Suprapubic skin (tissue), 4 donors: ENCODE results near the gene TMPRSS13. TPM values are rescaled to one million over a fixed set of nuclear protein-coding genes. Genes with fewer than 3 reads are reported as not detected.

Experiments used
- DNase-seq, 2 donors: peaks; one replicate each; pipeline ENCODE4 v3.0.0-alpha.2; 2019; ENCODE audit warnings: low spot score in 2 of 2
- H3K27ac ChIP-seq: fragments of 200-600 bp; sonication (generic); one replicate; pipeline ENCODE4 v1.5.1; 2019
- H3K27me3 ChIP-seq: fragments of 200-600 bp; sonication (generic); one replicate; pipeline ENCODE4 v1.5.1; 2019
- H3K36me3 ChIP-seq: fragments of 200-600 bp; sonication (generic); one replicate; pipeline ENCODE4 v1.5.1; 2019
- H3K4me1 ChIP-seq: fragments of 200-600 bp; sonication (generic); one replicate; pipeline ENCODE4 v1.5.1; 2019
- H3K4me3 ChIP-seq: fragments of 200-600 bp; sonication (generic); one replicate; pipeline ENCODE4 v1.5.1; 2019; ENCODE audit warnings: mild to moderate bottlenecking
- H3K9me3 ChIP-seq: fragments of 200-600 bp; sonication (generic); one replicate; pipeline ENCODE4 v1.5.1; 2019
- EP300 ChIP-seq: sonication (generic); formaldehyde crosslinking; IDR thresholded peaks from one replicate; pipeline ENCODE4 v1.6.1; 2017; ENCODE audit warnings: antibody characterized with exemption
- POLR2A ChIP-seq, 2 donors: fragments of 450-650 bp; IDR thresholded peaks; one replicate each; pipeline ENCODE4 v1.6.1; 2017; ENCODE audit warnings: antibody characterized with exemption in 2 of 2, mild to moderate bottlenecking in 2 of 2, moderate library complexity in 2 of 2
- POLR2AphosphoS5 ChIP-seq, 3 donors: sonication (generic); formaldehyde crosslinking; IDR thresholded peaks; one replicate each; pipeline ENCODE4 v1.6.1; 2017; ENCODE audit warnings: antibody characterized with exemption in 3 of 3
- WGBS: methylation state at CpG from one replicate; pipeline ENCODE4 v1.1.5; 2018; 5-methylcytosine and 5-hydroxymethylcytosine counted together
- total RNA-seq, 4 donors: library from RNA; depleted of rRNA; stranded (reverse); fragments of >200 nt; gene quantifications; one replicate each; pipeline ENCODE4 v1.1.0, GENCODE V29; 2016
- TF ChIP-seq, protein P1 (sequence below), 2 donors: fragments of 200-600 bp in 1 of 2; fragments of 450-650 bp in 1 of 2; sonication (generic) in 1 of 2; IDR thresholded peaks; one replicate each; pipeline ENCODE4 v1.5.1; 2016 to 2019; ENCODE audit warnings: antibody characterized with exemption in 2 of 2, mild to moderate bottlenecking in 1 of 2, moderate library complexity in 1 of 2

Gene TMPRSS13
- total RNA-seq, 4 donors from 2014 or later: 24.7 to 92.0 (median 73.1) TPM

DNA sequence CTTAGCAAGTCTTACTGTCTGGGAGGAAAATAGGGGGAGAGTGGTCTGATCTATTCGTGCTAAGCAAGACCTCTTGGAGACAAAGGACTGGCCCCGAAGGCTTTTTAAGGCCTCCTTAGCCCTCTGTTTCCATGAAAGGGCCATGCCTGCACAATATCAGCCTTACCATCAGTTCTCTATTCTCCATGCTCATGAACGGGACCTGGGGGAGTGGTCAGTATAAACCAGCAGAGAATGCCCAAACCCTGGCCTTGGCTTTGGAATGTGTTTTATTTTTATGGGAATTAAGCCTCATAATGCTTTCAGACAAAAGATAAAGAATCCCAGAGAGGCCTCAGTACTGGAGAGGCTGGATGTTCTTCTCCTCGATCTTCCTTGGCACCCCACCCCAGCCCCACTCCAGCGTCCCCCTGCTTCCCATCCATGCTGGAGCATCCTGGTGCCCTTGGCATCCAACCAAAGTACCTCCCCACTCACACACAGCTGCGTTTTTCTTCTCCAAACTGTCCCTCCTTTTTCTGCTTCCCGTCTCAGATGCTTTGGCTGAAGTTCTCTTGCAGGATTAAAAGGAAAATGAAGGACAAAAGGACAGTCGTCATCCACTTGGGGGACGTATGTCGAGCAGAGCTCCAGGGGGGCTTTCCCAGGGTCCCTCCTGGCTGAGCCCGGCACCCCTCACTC, 71.3 kb downstream of the TMPRSS13 start:
- no peak for DNase-seq
- WGBS: 73% methylated on average over 11 of the region's 11 CpGs
- H3K4me1 ChIP-seq: peaks cover 10% of the 10 kb centered on the region

DNA sequence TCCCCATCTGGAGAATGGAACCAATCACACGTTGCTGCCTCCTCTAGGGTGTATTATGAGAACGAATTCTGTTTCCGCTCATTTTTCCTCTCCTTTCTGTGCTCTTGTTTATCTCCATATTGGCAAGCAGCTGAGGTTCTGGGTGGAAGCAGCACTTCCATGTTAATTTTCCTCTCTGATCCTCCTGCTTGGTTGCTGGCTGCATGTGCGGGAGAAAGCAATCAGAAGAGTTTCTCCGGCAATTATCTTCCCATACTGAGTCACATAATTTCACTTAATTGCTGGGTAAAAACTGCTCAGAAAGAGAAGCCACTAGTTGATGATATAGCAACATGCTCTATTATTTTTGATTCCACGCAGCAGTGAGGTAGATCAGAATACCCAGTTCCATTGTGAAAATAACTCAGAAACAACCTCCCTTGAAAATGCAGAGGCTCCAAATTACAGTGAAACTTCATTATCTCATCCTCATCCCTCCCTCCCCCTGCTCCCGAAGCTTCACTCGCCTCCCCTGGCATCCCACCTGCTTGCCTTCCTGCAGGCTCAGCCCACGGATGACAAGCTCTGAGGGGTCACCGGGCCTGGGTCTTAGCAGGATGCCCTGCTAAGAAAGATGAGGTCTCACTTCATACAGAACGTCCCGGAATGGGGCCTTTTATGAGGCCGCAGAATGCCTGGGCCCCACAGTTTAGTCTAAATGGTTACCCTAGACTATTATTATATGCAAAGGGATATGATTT, 73.1 kb downstream of the TMPRSS13 start:
- no peak for TF ChIP-seq EP300
- no peak for TF ChIP-seq POLR2A (IDR thresholded peaks at IDR 0.05)
- Histone ChIP-seq H3K4me1 (peaks cover 1% of the 10 kb centered on the region), H3K27ac (no peak overlapping the region), H3K9me3 (peaks cover 12% of the 10 kb centered on the region), H3K36me3 (no peaks in the 10 kb centered on the region), H3K27me3 (no peaks in the 10 kb centered on the region), H3K4me3 (no peak overlapping the region)
- 92% methylated on average over 13 of the region's 13 CpGs for WGBS
- peak in 1 of 2 donors; percentile 28 for DNase-seq

More for the DNA sequence above, 71.3 kb downstream of the TMPRSS13 start:
- Histone ChIP-seq H3K36me3 (no peaks in the 10 kb centered on the region), H3K27me3 (no peaks in the 10 kb centered on the region), H3K4me3 (no peak overlapping the region), H3K27ac (no peak overlapping the region), H3K9me3 (peaks cover 4% of the 10 kb centered on the region)
- TF ChIP-seq POLR2A (IDR thresholded peaks at IDR 0.05) (no peak), EP300 (no peak), POLR2AphosphoS5 (IDR thresholded peaks at IDR 0.05) (no peak)
- TF ChIP-seq, protein P1, sequence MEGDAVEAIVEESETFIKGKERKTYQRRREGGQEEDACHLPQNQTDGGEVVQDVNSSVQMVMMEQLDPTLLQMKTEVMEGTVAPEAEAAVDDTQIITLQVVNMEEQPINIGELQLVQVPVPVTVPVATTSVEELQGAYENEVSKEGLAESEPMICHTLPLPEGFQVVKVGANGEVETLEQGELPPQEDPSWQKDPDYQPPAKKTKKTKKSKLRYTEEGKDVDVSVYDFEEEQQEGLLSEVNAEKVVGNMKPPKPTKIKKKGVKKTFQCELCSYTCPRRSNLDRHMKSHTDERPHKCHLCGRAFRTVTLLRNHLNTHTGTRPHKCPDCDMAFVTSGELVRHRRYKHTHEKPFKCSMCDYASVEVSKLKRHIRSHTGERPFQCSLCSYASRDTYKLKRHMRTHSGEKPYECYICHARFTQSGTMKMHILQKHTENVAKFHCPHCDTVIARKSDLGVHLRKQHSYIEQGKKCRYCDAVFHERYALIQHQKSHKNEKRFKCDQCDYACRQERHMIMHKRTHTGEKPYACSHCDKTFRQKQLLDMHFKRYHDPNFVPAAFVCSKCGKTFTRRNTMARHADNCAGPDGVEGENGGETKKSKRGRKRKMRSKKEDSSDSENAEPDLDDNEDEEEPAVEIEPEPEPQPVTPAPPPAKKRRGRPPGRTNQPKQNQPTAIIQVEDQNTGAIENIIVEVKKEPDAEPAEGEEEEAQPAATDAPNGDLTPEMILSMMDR (IDR thresholded peaks at IDR 0.05): no peak

DNA sequence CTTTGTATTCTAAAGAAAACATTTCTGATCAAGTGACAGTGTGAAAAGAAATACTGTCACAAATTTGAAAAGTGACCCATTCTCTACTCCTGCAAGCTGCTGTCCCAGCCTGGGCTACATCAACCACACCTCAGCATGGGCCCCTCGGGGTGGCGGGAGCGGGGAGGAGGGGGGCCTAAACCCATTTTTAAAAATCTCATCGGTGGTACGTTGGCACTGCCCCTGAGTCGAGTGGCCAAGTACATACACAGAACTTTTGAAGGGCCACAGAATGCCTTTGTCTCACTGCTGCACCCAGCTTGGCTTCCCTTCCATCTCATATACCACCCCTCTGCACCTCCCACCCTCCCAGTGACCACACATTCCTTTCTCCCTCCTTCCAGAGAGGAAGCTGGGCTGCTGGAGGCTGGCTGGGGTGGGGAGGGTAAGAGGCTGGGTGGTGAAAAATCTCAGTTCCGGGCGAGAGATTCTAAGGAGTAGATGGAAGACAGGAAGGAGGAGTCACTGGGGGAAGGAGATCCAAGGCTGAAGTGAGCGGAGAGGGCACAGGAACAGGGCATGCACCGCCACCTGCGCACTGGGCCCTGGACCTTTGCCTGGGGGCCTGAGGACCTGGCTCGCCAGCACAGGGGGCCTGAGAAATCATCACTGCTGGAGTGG, 73.9 kb downstream of the TMPRSS13 start:
- Histone ChIP-seq H3K4me3 (no peak overlapping the region), H3K27me3 (no peaks in the 10 kb centered on the region), H3K4me1 (no peaks in the 10 kb centered on the region), H3K27ac (no peak overlapping the region), H3K9me3 (peaks cover 12% of the 10 kb centered on the region), H3K36me3 (no peaks in the 10 kb centered on the region)
- WGBS: 70% methylated on average over 12 of the region's 12 CpGs
- peak; percentile 35 to 55 for DNase-seq
- TF ChIP-seq POLR2A (IDR thresholded peaks at IDR 0.05) (no peak), POLR2AphosphoS5 (IDR thresholded peaks at IDR 0.05) (no peak), EP300 (no peak)
- TF ChIP-seq, protein P1 (IDR thresholded peaks at IDR 0.05): no peak

DNA sequence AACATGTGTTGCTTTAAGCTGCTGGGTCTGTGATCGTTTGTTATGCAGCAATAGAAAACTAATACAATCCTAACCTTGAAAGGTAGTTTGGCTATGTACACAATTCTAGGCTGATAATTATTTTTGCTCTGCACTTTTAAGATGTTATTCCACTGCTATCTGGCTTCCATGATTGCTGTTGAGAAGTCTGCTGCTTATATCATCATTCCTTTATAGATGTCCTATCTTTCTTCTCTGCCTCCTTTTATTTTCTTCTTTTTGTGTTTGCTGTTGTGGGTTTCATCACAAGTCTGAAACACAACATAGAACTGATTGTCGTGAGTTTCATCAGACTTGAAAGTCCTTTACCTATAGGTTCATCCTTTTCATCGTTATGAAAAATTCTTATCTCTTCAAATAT, 76.9 kb downstream of the TMPRSS13 start:
- Histone ChIP-seq H3K36me3 (no peaks in the 10 kb centered on the region), H3K9me3 (peaks cover 12% of the 10 kb centered on the region), H3K4me3 (no peak overlapping the region), H3K27ac (no peak overlapping the region), H3K4me1 (no peaks in the 10 kb centered on the region), H3K27me3 (no peaks in the 10 kb centered on the region)
- TF ChIP-seq POLR2AphosphoS5 (IDR thresholded peaks at IDR 0.05): no peak
- TF ChIP-seq EP300: no peak
- TF ChIP-seq, protein P1 (IDR thresholded peaks at IDR 0.05): no peak
- TF ChIP-seq POLR2A (IDR thresholded peaks at IDR 0.05): no peak
- 62% methylated on average over 3 of the region's 3 CpGs for WGBS
- no peak for DNase-seq

DNA sequence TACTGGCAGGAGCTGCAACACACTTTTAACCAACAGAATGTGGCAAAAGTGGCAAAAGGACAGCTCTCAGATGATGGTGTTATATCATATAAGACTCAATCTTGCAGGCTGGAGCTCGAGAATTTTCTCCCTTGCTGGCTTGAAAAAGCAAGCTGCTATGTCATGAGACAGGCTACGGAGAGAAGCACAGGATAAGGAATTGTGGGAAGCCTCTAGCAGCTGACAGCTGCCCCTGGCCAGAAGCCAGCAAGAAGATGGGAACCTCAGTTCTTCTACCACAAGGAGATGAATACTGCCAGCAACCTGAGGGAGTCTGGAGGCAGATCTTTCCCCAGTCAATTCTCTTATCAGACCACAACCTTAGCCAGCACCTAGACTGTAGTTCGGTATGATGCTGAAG, 77.3 kb downstream of the TMPRSS13 start:
- Histone ChIP-seq H3K4me3 (no peak overlapping the region), H3K27ac (no peak overlapping the region), H3K36me3 (no peaks in the 10 kb centered on the region), H3K4me1 (no peaks in the 10 kb centered on the region), H3K9me3 (peaks cover 12% of the 10 kb centered on the region), H3K27me3 (no peaks in the 10 kb centered on the region)
- DNase-seq: no peak
- TF ChIP-seq EP300 (no peak), POLR2AphosphoS5 (IDR thresholded peaks at IDR 0.05) (no peak), POLR2A (IDR thresholded peaks at IDR 0.05) (no peak)
- TF ChIP-seq, protein P1 (IDR thresholded peaks at IDR 0.05): no peak
- WGBS: 56% methylated on average over 3 of the region's 3 CpGs
